Activated CD4-positive, alpha-beta T cell treated with anti-CD3 and anti-CD28 coated beads, Interleukin-2, amount 10 ng/mL, durations not matched to agents 24 days and 14 days (primary cell): Measurements from ENCODE around the gene CAMK2B. TPM values are rescaled to one million over a fixed set of nuclear protein-coding genes. Genes with fewer than 3 reads are reported as not detected.

Source experiments
- DNase-seq: peaks from one replicate; pipeline ENCODE4 v3.0.0; 2022
- H3K27ac Mint-ChIP-seq: one replicate; pipeline ENCODE4 v1.8.0; 2022; ENCODE audit warnings: mild to moderate bottlenecking, mixed read lengths
- H3K27me3 Mint-ChIP-seq: one replicate; pipeline ENCODE4 v1.8.0; 2022; ENCODE audit warnings: mixed read lengths
- H3K36me3 Mint-ChIP-seq: one replicate; pipeline ENCODE4 v1.8.0; 2022; ENCODE audit warnings: low read depth, mild to moderate bottlenecking, mixed read lengths
- H3K4me1 Mint-ChIP-seq: one replicate; pipeline ENCODE4 v1.8.0; 2021; ENCODE audit warnings: mixed read lengths
- H3K4me3 Mint-ChIP-seq: one replicate; pipeline ENCODE4 v1.8.0; 2022; ENCODE audit warnings: mild to moderate bottlenecking, moderate library complexity, mixed read lengths
- H3K9me3 Mint-ChIP-seq: one replicate; pipeline ENCODE4 v1.8.0; 2021; ENCODE audit warnings: mixed read lengths
- intact Hi-C: fragments of 100-400 bp; cut with micrococcal nuclease; formaldehyde crosslinking; loops from one replicate; pipeline ENCODE4 v1.15.1; 2023
- total RNA-seq: library from RNA; stranded (reverse); gene quantifications from 2 replicates; pipeline ENCODE4 v1.2.3, GENCODE V29; 2022

CAMK2B gene
- total RNA-seq, 1 donor from 2014 or later: 1.6 TPM

GRCh38 chr7:44275146-44275545 is 50.2 kb downstream of the CAMK2B start:
- no peak for DNase-seq
- no peaks in the 10 kb centered on the region for H3K36me3 Mint-ChIP-seq
- H3K27me3 Mint-ChIP-seq: peaks cover 2% of the 10 kb centered on the region
- intact Hi-C loops: no loop called here
- no peaks in the 10 kb centered on the region for H3K9me3 Mint-ChIP-seq
- no peak overlapping the region for H3K4me3 Mint-ChIP-seq
- H3K27ac Mint-ChIP-seq: no peak overlapping the region
- no peaks in the 10 kb centered on the region for H3K4me1 Mint-ChIP-seq

GRCh38 chr7:44274623-44274975 is 50.8 kb downstream of the CAMK2B start:
- no peaks in the 10 kb centered on the region for H3K36me3 Mint-ChIP-seq
- no peak for DNase-seq
- H3K27me3 Mint-ChIP-seq: peaks cover 2% of the 10 kb centered on the region
- H3K4me3 Mint-ChIP-seq: no peak overlapping the region
- intact Hi-C loops: no loop called here
- H3K27ac Mint-ChIP-seq: no peak overlapping the region
- H3K4me1 Mint-ChIP-seq: no peaks in the 10 kb centered on the region
- H3K9me3 Mint-ChIP-seq: no peaks in the 10 kb centered on the region

- H3K27me3 Mint-ChIP-seq: peaks cover 2% of the 10 kb centered on the region
- no peak overlapping the region for H3K4me3 Mint-ChIP-seq
- no peaks in the 10 kb centered on the region for H3K4me1 Mint-ChIP-seq
- no peaks in the 10 kb centered on the region for H3K9me3 Mint-ChIP-seq
- intact Hi-C loops: no loop called here
- no peak overlapping the region for H3K27ac Mint-ChIP-seq
- no peaks in the 10 kb centered on the region for H3K36me3 Mint-ChIP-seq
- no peak for DNase-seq
Measured at GRCh38 chr7:44273681-44274622, 51.4 kb downstream of the CAMK2B start.

DNA sequence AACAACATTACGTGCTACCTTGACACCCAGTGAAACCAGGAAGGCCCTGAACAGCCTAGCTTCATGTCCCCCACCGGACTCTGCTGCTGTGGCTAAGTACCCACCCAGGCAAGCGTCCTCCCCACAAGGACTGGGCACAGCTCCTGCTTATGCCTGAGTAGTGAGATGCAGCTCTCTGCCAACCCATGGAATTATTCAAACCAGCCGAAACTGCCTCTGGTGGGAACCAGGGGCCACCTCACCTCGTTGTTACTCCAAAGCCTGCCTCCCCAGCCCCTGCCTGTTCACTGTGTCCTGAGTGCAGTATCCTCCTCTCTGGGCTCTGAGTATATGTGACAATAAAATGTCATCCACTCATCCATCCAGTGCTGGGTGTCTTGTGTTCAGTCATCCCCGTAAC is 52.4 kb downstream of the CAMK2B start:
- Mint-ChIP-seq H3K4me3 (no peak overlapping the region), H3K9me3 (no peaks in the 10 kb centered on the region), H3K36me3 (no peaks in the 10 kb centered on the region), H3K27me3 (peaks cover 2% of the 10 kb centered on the region), H3K4me1 (no peaks in the 10 kb centered on the region), H3K27ac (no peak overlapping the region)
- DNase-seq: no peak
- intact Hi-C loops: no loop called here

DNA sequence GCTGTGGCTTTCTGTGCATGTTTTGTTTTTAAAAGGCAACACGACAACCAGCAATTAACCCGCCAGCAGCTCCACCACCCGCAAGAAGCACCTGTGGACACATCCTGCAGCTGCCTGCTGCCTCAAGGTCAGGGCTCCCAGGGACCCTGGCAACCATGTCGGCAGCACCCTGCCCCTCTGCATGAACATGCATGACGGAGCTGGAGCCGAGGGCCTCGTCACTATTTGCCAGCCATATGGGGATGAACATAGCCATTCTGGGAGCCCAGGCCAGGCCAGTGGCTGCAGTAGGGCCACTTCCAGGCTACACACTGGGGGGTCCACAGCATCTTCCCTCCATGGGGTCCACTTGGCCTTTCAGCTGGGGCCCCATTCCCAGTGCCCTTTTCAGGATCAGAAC is 52.9 kb downstream of the CAMK2B start:
- Mint-ChIP-seq H3K27me3 (peaks cover 2% of the 10 kb centered on the region), H3K4me3 (no peak overlapping the region), H3K4me1 (no peaks in the 10 kb centered on the region), H3K36me3 (no peaks in the 10 kb centered on the region), H3K9me3 (no peaks in the 10 kb centered on the region), H3K27ac (no peak overlapping the region)
- no peak for DNase-seq
- intact Hi-C loops: no loop called here

GRCh38 chr7:44269943-44270493 is 55.4 kb downstream of the CAMK2B start:
- no peaks in the 10 kb centered on the region for H3K4me1 Mint-ChIP-seq
- intact Hi-C loops: no loop called here
- H3K27ac Mint-ChIP-seq: no peak overlapping the region
- H3K36me3 Mint-ChIP-seq: no peaks in the 10 kb centered on the region
- H3K4me3 Mint-ChIP-seq: no peak overlapping the region
- peaks cover 4% of the 10 kb centered on the region for H3K27me3 Mint-ChIP-seq
- no peaks in the 10 kb centered on the region for H3K9me3 Mint-ChIP-seq
- no peak for DNase-seq

GRCh38 chr7:44269417-44269816 is 56.0 kb downstream of the CAMK2B start:
- Mint-ChIP-seq H3K27ac (no peak overlapping the region), H3K4me1 (no peaks in the 10 kb centered on the region), H3K9me3 (no peaks in the 10 kb centered on the region), H3K4me3 (no peak overlapping the region), H3K27me3 (peaks cover 4% of the 10 kb centered on the region), H3K36me3 (no peaks in the 10 kb centered on the region)
- DNase-seq: no peak
- intact Hi-C loops: no loop called here

DNA sequence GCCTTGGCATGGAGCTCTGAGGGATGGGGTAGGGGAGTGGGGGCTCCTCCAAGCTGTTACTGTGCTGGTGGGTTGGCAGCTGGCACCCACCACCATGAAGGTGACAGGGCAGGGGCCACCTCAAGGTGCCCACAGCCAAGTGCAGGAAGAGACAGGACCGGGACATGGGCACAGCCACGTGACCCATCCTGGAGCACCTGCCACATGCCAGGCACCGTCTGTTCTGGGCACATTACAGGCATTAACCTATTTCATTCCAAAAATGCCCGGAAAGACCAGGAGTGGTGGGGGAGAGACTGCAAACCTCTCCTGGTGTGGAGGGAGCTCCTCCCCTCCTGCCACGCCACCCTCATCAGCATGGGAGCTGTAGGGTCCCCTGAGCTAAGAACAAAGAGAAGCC is 56.7 kb downstream of the CAMK2B start:
- DNase-seq: no peak
- intact Hi-C loops: no loop called here
- no peak overlapping the region for H3K4me3 Mint-ChIP-seq
- H3K27me3 Mint-ChIP-seq: peaks cover 4% of the 10 kb centered on the region
- H3K4me1 Mint-ChIP-seq: no peaks in the 10 kb centered on the region
- no peaks in the 10 kb centered on the region for H3K9me3 Mint-ChIP-seq
- H3K36me3 Mint-ChIP-seq: no peaks in the 10 kb centered on the region
- H3K27ac Mint-ChIP-seq: no peak overlapping the region

GRCh38 chr7:44267719-44268421 is 57.5 kb downstream of the CAMK2B start:
- Mint-ChIP-seq H3K27me3 (peaks cover 4% of the 10 kb centered on the region), H3K4me3 (no peak overlapping the region), H3K4me1 (no peaks in the 10 kb centered on the region), H3K9me3 (no peaks in the 10 kb centered on the region), H3K36me3 (no peaks in the 10 kb centered on the region), H3K27ac (no peak overlapping the region)
- intact Hi-C loops: no loop called here
- no peak for DNase-seq

DNA sequence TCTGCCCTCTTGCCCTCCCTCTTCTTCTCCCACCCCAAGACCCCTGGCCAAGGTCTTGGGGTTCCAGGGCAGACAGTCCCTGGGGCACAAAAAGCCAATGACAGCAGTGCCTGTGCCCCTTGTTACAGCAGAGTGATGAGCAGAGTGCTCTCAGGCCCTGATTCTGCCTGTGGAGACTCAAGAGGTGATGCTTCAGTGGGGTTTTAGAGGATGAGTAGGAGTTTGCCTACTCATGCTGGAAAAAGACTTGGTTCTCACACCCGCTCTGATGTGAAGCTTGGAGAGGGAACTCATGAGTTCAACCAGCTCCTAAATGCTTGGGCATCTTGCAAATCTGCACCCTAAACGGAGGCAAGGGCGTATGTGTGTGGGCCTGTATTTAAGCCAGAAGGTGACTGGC is 58.2 kb downstream of the CAMK2B start:
- Mint-ChIP-seq H3K27ac (no peak overlapping the region), H3K4me1 (no peaks in the 10 kb centered on the region), H3K9me3 (no peaks in the 10 kb centered on the region), H3K36me3 (no peaks in the 10 kb centered on the region), H3K27me3 (peaks cover 4% of the 10 kb centered on the region), H3K4me3 (no peak overlapping the region)
- no peak for DNase-seq
- intact Hi-C loops: no loop called here

DNA sequence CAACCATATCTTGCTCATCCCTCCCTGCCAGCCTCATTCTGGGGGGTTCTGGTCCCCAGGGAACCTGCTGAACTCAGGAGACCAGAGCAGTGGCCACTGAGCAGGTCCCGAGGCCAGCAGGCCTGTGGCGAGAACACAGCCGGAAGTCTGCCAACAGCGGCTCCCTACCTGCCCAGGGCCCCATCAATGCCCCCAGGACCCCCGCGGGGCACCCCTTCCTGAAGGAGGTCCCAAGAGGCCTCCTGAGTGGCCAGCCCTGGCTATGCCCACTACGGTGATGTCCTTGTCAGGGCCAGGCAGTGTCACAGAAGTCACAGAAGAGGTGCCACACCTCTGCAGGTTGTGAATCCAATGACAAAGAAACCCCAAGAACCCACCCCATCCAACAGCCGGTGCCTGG is 58.9 kb downstream of the CAMK2B start:
- no peaks in the 10 kb centered on the region for H3K4me1 Mint-ChIP-seq
- H3K27me3 Mint-ChIP-seq: peaks cover 4% of the 10 kb centered on the region
- intact Hi-C loops: no loop called here
- H3K27ac Mint-ChIP-seq: no peak overlapping the region
- H3K4me3 Mint-ChIP-seq: no peak overlapping the region
- DNase-seq: no peak
- no peaks in the 10 kb centered on the region for H3K9me3 Mint-ChIP-seq
- H3K36me3 Mint-ChIP-seq: no peaks in the 10 kb centered on the region

DNA sequence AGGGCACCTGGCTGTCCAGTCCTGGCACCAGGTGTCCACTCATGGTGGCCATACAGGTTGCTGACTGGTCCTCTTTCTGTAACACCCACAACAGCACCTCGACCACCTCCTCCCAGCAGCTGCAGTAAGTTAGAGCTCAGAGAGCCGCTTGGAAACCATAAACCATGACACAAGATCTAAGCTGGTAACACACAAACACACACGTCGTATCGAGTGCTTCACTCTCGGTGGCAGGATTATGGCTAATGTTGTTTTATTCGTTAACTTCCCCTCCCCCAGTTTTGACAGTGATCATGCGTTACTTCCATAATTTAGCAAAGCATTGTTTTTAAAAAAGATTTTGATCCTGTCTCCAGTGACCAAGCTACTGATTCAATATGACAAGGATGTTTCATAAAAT is 59.7 kb downstream of the CAMK2B start:
- Mint-ChIP-seq H3K4me3 (no peak overlapping the region), H3K36me3 (no peaks in the 10 kb centered on the region), H3K27ac (no peak overlapping the region), H3K27me3 (peaks cover 4% of the 10 kb centered on the region), H3K4me1 (peaks cover 2% of the 10 kb centered on the region), H3K9me3 (no peaks in the 10 kb centered on the region)
- intact Hi-C loops: no loop called here
- no peak for DNase-seq

DNA sequence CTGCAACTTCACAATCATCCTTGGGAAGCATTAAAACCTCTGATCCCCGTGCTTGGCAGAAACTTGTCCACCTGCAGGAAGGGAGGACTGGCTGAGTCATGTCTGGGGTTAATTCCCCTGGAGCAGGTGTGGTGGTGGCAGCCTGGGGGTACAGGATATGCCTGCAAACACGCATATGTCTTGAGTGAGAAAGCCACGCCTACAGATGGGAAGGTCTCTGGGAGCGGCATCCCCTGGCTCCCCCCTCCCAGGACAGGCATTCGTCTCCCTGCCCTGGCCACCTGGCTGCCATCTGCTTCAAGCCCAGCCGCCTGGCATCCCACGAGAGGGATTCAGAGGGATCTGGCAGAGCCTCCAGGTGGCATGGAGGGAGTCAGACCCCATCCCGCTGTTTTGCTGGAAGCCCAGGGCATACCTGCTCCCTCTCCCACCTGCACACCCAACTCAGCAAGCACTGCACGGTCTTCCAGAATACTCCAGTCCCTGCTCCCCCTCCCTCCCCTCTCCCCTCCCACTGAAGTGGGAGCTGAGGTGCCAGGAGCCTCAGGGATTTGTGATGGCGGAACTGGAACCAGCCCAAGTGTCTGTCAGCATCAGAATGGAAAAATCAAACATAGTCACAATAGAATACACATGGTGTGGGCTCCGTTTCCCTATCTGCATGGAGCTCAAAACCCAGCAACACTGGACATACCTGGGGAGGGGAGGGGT is 61.0 kb downstream of the CAMK2B start:
- no peak overlapping the region for H3K4me3 Mint-ChIP-seq
- no peak for DNase-seq
- intact Hi-C loops: no loop called here
- H3K27me3 Mint-ChIP-seq: peaks cover 4% of the 10 kb centered on the region
- peaks cover 11% of the 10 kb centered on the region for H3K4me1 Mint-ChIP-seq
- H3K36me3 Mint-ChIP-seq: no peaks in the 10 kb centered on the region
- no peak overlapping the region for H3K27ac Mint-ChIP-seq
- no peaks in the 10 kb centered on the region for H3K9me3 Mint-ChIP-seq
